GM21367 (cell line): ENCODE data around the gene UROC1.

Experiments
- ATAC-seq: cut with Tn5 transposase; IDR thresholded peaks from one replicate; pipeline ENCODE4 v1.9.1; 2021; ENCODE audit not compliant: unreplicated experiment

The UROC1 gene

GRCh38 chr3:126464494-126464893 lies 53.1 kb downstream of the UROC1 start:
- ATAC-seq: no peak

- no peak for ATAC-seq
Measured at GRCh38 chr3:126464093-126464492, 53.5 kb downstream of the UROC1 start.

- no peak for ATAC-seq
Measured at GRCh38 chr3:126463521-126463920, 54.1 kb downstream of the UROC1 start.

GRCh38 chr3:126461450-126462070 lies 56.0 kb downstream of the UROC1 start:
- ATAC-seq: no peak

GRCh38 chr3:126460381-126460780 lies 57.2 kb downstream of the UROC1 start:
- ATAC-seq: no peak

- no peak for ATAC-seq
Measured at GRCh38 chr3:126459763-126460127, 57.8 kb downstream of the UROC1 start.

GRCh38 chr3:126459111-126459762 lies 58.3 kb downstream of the UROC1 start:
- no peak for ATAC-seq

GRCh38 chr3:126456766-126457388 lies 60.7 kb downstream of the UROC1 start:
- ATAC-seq: no peak

GRCh38 chr3:126456211-126456610 lies 61.4 kb downstream of the UROC1 start:
- no peak for ATAC-seq

- no peak for ATAC-seq
Measured at GRCh38 chr3:126454437-126455198, 63.0 kb downstream of the UROC1 start.

- ATAC-seq: no peak
Measured at GRCh38 chr3:126454025-126454424, 63.5 kb downstream of the UROC1 start.

GRCh38 chr3:126452213-126452612 lies 65.4 kb downstream of the UROC1 start:
- ATAC-seq: no peak

- ATAC-seq: no peak
Measured at GRCh38 chr3:126451511-126451910, 66.1 kb downstream of the UROC1 start.

GRCh38 chr3:126450744-126451143 lies 66.8 kb downstream of the UROC1 start:
- ATAC-seq: no peak

GRCh38 chr3:126450219-126450618 lies 67.4 kb downstream of the UROC1 start:
- ATAC-seq: no peak

GRCh38 chr3:126449621-126450051 lies 67.9 kb downstream of the UROC1 start:
- ATAC-seq: no peak

- no peak for ATAC-seq
Measured at GRCh38 chr3:126448893-126449180, 68.7 kb downstream of the UROC1 start.

- ATAC-seq: no peak
Measured at GRCh38 chr3:126448136-126448892, 69.3 kb downstream of the UROC1 start.

GRCh38 chr3:126447456-126448106 lies 70.0 kb downstream of the UROC1 start:
- ATAC-seq: no peak

- no peak for ATAC-seq
Measured at GRCh38 chr3:126446791-126447190, 70.8 kb downstream of the UROC1 start.

- ATAC-seq: no peak
Measured at GRCh38 chr3:126446301-126446700, 71.3 kb downstream of the UROC1 start.
